Neutrophil (primary cell): ENCODE measurements around the gene SUGP2.

Experiments used
- H3K27ac ChIP-seq: fragments of 200-600 bp; sonication (generic); 2 replicates; pipeline ENCODE4 v1.5.1; 2016; ENCODE audit warnings: mild to moderate bottlenecking, moderate library complexity
- H3K27me3 ChIP-seq: fragments of 200-600 bp; sonication (generic); 2 replicates; pipeline ENCODE4 v1.6.0; 2016; ENCODE audit warnings: mild to moderate bottlenecking
- H3K36me3 ChIP-seq: fragments of 200-600 bp; sonication (generic); 2 replicates; pipeline ENCODE4 v1.5.1; 2017
- H3K4me1 ChIP-seq, 2 experiments: fragments of 200-600 bp in 1 of 2; sonication (generic) in 1 of 2; 1 replicate in 1 of 2; 2 replicates in 1 of 2; pipeline versions ENCODE4 v1.5.1 to v1.6.1; 2013 to 2016; ENCODE audit warnings: low read depth in 1 of 2, low read length in 1 of 2, mild to moderate bottlenecking in 1 of 2, moderate library complexity in 1 of 2; ENCODE audit not compliant: control insufficient read depth in 1 of 2, insufficient read depth in 1 of 2
- H3K4me3 ChIP-seq, 2 experiments: fragments of 200-600 bp in 1 of 2; sonication (generic) in 1 of 2; 1 replicate in 1 of 2; 2 replicates in 1 of 2; pipeline ENCODE4 v1.5.1; 2013 to 2016; ENCODE audit warnings: low read depth in 1 of 2, low read length in 1 of 2, mild to moderate bottlenecking in 1 of 2, moderate library complexity in 1 of 2
- H3K9me3 ChIP-seq: fragments of 200-600 bp; sonication (generic); 2 replicates; pipeline ENCODE4 v1.5.1; 2016
- TF ChIP-seq, protein P1 (sequence below): fragments of 200-600 bp; sonication (generic); IDR thresholded peaks from 2 replicates; pipeline ENCODE4 v1.5.1; 2016; ENCODE audit warnings: antibody characterized with exemption

The SUGP2 gene

DNA sequence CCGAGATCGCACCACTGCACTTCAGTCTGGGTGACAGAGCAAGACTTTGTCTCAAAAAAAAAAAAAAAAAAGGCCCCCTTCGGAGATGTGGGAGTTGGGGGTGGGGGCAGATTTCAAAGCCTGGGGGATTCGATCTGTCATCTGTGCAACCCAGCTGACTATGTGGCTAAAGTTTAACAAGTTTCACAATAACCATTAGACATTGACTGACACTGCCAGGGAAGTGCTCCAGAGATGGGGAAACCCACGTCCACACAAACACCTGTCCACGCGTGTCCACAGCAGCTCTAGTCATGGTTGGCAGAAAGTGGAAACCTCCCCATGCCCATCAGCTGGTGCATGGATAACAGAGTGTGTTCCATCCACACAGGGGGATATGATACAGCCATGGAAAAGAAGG is 54.7 kb downstream of the SUGP2 start:
- Histone ChIP-seq H3K36me3 (no peaks in the 10 kb centered on the region), H3K9me3 (no peaks in the 10 kb centered on the region), H3K4me1 (peaks cover 21 to 33% of the 10 kb centered on the region in 2 experiments), H3K27ac (peak overlapping the region; percentile 15), H3K27me3 (no peaks in the 10 kb centered on the region), H3K4me3 (no peak overlapping the region)
- TF ChIP-seq, protein P1, sequence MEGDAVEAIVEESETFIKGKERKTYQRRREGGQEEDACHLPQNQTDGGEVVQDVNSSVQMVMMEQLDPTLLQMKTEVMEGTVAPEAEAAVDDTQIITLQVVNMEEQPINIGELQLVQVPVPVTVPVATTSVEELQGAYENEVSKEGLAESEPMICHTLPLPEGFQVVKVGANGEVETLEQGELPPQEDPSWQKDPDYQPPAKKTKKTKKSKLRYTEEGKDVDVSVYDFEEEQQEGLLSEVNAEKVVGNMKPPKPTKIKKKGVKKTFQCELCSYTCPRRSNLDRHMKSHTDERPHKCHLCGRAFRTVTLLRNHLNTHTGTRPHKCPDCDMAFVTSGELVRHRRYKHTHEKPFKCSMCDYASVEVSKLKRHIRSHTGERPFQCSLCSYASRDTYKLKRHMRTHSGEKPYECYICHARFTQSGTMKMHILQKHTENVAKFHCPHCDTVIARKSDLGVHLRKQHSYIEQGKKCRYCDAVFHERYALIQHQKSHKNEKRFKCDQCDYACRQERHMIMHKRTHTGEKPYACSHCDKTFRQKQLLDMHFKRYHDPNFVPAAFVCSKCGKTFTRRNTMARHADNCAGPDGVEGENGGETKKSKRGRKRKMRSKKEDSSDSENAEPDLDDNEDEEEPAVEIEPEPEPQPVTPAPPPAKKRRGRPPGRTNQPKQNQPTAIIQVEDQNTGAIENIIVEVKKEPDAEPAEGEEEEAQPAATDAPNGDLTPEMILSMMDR = no peak

GRCh38 chr19:18975869-18976268 is 57.4 kb downstream of the SUGP2 start:
- H3K9me3 ChIP-seq = no peaks in the 10 kb centered on the region
- H3K4me3 ChIP-seq = no peak overlapping the region
- TF ChIP-seq, protein P1 = no peak
- no peak overlapping the region for H3K27ac ChIP-seq
- H3K36me3 ChIP-seq = no peaks in the 10 kb centered on the region
- H3K27me3 ChIP-seq = no peaks in the 10 kb centered on the region
- peaks cover 45 to 58% of the 10 kb centered on the region in 2 experiments for H3K4me1 ChIP-seq

- TF ChIP-seq, protein P1 = no peak
- H3K27me3 ChIP-seq = no peaks in the 10 kb centered on the region
- H3K4me1 ChIP-seq = peaks cover 54 to 66% of the 10 kb centered on the region in 2 experiments
- no peaks in the 10 kb centered on the region for H3K36me3 ChIP-seq
- peak overlapping the region; percentile 25 for H3K27ac ChIP-seq
- no peak overlapping the region for H3K4me3 ChIP-seq
- H3K9me3 ChIP-seq = no peaks in the 10 kb centered on the region
Measured at GRCh38 chr19:18975011-18975410, 58.3 kb downstream of the SUGP2 start.

GRCh38 chr19:18972851-18973250 is 60.5 kb downstream of the SUGP2 start:
- H3K4me3 ChIP-seq = peak overlapping the region; percentile 38 to 42
- H3K27me3 ChIP-seq = no peaks in the 10 kb centered on the region
- peaks cover 65 to 76% of the 10 kb centered on the region in 2 experiments for H3K4me1 ChIP-seq
- no peaks in the 10 kb centered on the region for H3K9me3 ChIP-seq
- TF ChIP-seq, protein P1 = no peak
- no peaks in the 10 kb centered on the region for H3K36me3 ChIP-seq
- peak overlapping the region; percentile 92 for H3K27ac ChIP-seq

DNA sequence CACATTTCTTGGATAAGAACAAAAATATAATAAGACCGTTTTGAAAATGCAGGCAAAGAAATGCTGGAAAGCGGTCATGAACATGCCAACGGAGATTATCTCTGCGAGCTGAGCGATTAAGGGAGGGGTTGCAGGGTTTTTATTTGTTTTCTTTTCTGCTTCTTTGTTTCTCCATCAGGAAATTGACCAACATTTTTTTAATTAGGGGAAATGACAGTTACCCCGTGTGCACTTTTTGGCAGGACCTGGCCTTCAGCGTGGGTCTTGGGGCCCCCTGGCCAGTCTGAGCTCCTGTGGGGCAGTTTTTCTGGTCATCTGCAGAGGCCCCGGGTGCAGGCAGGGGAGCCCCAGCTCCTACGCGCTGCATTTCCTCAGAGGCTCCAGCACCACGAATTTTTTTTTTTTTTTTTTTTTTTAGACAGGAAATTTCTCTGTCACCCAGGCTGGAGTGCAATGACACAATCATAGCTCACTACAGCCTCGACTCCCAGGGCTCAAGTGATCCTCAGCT is 61.0 kb downstream of the SUGP2 start:
- H3K4me1 ChIP-seq = peaks cover 70 to 81% of the 10 kb centered on the region in 2 experiments
- peak overlapping the region; percentile 92 for H3K27ac ChIP-seq
- H3K36me3 ChIP-seq = no peaks in the 10 kb centered on the region
- H3K27me3 ChIP-seq = no peaks in the 10 kb centered on the region
- no peaks in the 10 kb centered on the region for H3K9me3 ChIP-seq
- TF ChIP-seq, protein P1 = no peak
- H3K4me3 ChIP-seq = peak overlapping the region; percentile 38 to 42
